ENCODE measurements around the gene FASN. TPM values are rescaled to one million over a fixed set of nuclear protein-coding genes. Genes with fewer than 3 reads are reported as not detected.

FASN gene
- polyA plus RNA-seq, 1 donor from 2014 or later, result 26.4 TPM

GRCh38 chr17:82118168-82118814, 20.3 kb upstream of the FASN start:
- no peaks in the 10 kb centered on the region for H4K20me1 ChIP-seq (ENCODE audit: insufficient read depth)
- H3K79me2 ChIP-seq (replicated peaks; ENCODE audit: insufficient read depth, low read length), result no peaks in the 10 kb centered on the region
- no peak overlapping the region for H3K4me2 ChIP-seq (ENCODE audit: low read length)
- no peaks in the 10 kb centered on the region for H3K9me3 ChIP-seq (ENCODE audit: low read length)
- H3F3A ChIP-seq (ENCODE audit: insufficient read depth, low read length, poor library complexity, severe bottlenecking), result no peaks in the 10 kb centered on the region
- H3K4me3 ChIP-seq (ENCODE audit: low read length), result no peak overlapping the region
- no peak overlapping the region for H3K9ac ChIP-seq (ENCODE audit: low read length)
- H3K27me3 ChIP-seq (ENCODE audit: insufficient read depth, low read depth, low read length), result no peaks in the 10 kb centered on the region
- H3K36me3 ChIP-seq (ENCODE audit: insufficient read depth, low read length), result no peaks in the 10 kb centered on the region
- no peak overlapping the region for H3K27ac ChIP-seq (ENCODE audit: low read length)
- H3K9me2 ChIP-seq (ENCODE audit: insufficient read depth, low read length), result no peaks in the 10 kb centered on the region
- H2AFZ ChIP-seq (ENCODE audit: low read depth, low read length), result no peak overlapping the region
- TF ChIP-seq TAF1 (IDR thresholded peaks at IDR 0.05; ENCODE audit: low read depth) (no peak), POLR2AphosphoS5 (IDR thresholded peaks at IDR 0.05) (no peak), CTCF (IDR thresholded peaks at IDR 0.05; ENCODE audit: poor library complexity, severe bottlenecking) (no peak), MXI1 (conservative IDR thresholded peaks at IDR 0.05; ENCODE audit: poor library complexity, severe bottlenecking) (no peak), SMC3 (conservative IDR thresholded peaks at IDR 0.05; ENCODE audit: poor library complexity) (no peak), RAD21 (conservative IDR thresholded peaks at IDR 0.05) (no peak), REST (IDR thresholded peaks at IDR 0.05; ENCODE audit: borderline replicate concordance) (no peak), EZH2 (IDR thresholded peaks at IDR 0.05; ENCODE audit: borderline replicate concordance, insufficient read depth, low read length, poor library complexity, severe bottlenecking) (no peak), EP300 (conservative IDR thresholded peaks at IDR 0.05; ENCODE audit: poor library complexity, severe bottlenecking) (no peak)

GRCh38 chr17:82117139-82118090, 19.4 kb upstream of the FASN start:
- Histone ChIP-seq H3F3A (ENCODE audit: insufficient read depth, low read length, poor library complexity, severe bottlenecking) (no peaks in the 10 kb centered on the region), H2AFZ (ENCODE audit: low read depth, low read length) (no peak overlapping the region), H4K20me1 (ENCODE audit: insufficient read depth) (no peaks in the 10 kb centered on the region), H3K27me3 (ENCODE audit: insufficient read depth, low read depth, low read length) (no peaks in the 10 kb centered on the region), H3K36me3 (ENCODE audit: insufficient read depth, low read length) (no peaks in the 10 kb centered on the region), H3K9ac (ENCODE audit: low read length) (no peak overlapping the region), H3K9me3 (ENCODE audit: low read length) (no peaks in the 10 kb centered on the region), H3K27ac (ENCODE audit: low read length) (no peak overlapping the region), H3K9me2 (ENCODE audit: insufficient read depth, low read length) (no peaks in the 10 kb centered on the region), H3K4me3 (ENCODE audit: low read length) (no peak overlapping the region), H3K4me2 (ENCODE audit: low read length) (no peak overlapping the region), H3K79me2 (replicated peaks; ENCODE audit: insufficient read depth, low read length) (no peaks in the 10 kb centered on the region)
- TF ChIP-seq EZH2 (IDR thresholded peaks at IDR 0.05; ENCODE audit: borderline replicate concordance, insufficient read depth, low read length, poor library complexity, severe bottlenecking), result no peak
